ENCODE measurements around the gene ATP5F1E.

DNA sequence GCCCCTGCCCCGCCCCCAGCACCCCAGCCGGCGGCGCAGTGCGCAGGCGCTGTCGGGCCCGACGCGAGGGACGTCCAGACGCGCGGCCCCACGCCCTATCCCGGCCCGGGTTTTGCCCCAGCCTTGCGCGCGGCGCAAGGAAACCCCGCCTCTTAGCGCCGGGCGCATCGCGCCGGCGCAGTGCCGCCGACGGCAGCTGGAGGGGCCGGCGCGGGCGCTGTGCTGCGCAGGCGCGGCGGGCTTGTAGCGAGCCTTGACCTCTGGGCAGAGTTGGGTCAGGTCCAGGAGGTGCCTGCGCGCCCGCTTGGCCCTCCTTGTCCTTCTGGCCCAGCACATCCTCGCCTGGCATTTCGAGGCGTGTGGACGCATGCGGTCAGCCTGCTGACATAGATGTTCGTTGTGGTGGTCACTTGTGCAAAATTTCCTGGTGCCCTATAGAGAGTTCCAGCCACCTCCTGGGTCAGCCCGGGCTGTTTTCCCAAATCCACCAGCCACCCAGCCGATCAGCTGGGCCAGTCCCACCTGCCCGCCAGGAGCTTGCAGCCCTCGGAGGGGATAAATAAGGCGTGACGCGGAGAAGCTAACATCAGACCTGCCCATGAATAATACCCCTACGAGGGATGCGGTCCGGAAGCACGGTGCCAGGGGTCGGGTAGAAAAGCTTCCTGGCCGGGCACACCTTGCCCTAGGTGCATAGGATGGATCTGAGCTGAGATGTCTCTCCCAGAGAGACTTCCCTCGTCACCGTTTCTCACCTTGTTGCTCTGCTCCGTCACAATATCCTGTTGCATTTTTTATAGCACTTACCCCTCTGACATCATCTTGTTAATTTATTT is 10.9 kb upstream of the ATP5F1E start:
- peak in 4 of 6 experiments; percentile 11 to 48 (median 39) for TF ChIP-seq CTCF (IDR thresholded peaks at IDR 0.05)
- peak in 1 of 4 donors; percentile 14 for TF ChIP-seq EP300 (IDR thresholded peaks at IDR 0.05)
- peak in 1 of 4 donors; percentile 56 for TF ChIP-seq POLR2A (IDR thresholded peaks at IDR 0.05)
- peak; percentile 18 to 71 for TF ChIP-seq POLR2AphosphoS5 (IDR thresholded peaks at IDR 0.05)

Measured in upper lobe of left lung (tissue), 4 donors.